Right lobe of liver (tissue), 4 donors: ENCODE results near the gene PLXND1.

Experiments
- CTCF ChIP-seq, 4 donors: fragments of 200-600 bp in 3 of 4; fragments of 450-650 bp in 1 of 4; IDR thresholded peaks; one replicate each; pipeline versions ENCODE4 v1.5.1 to v1.8.0; 2016 to 2022; ENCODE audit warnings: antibody characterized with exemption in 4 of 4, mild to moderate bottlenecking in 2 of 4
- POLR2A ChIP-seq: fragments of 450-650 bp; IDR thresholded peaks from one replicate; pipeline ENCODE4 v1.6.1; 2017; ENCODE audit warnings: antibody characterized with exemption, mild to moderate bottlenecking
- donor health status: DM: no; HTN: no; CAD: no.
- donor health status: DM: no; HTN: no; CAD: no.
- donor health status: DM: no; HTN: yes; CAD: no.

GRCh38 chr3:129616291-129616690, 9.8 kb upstream of the PLXND1 start:
- TF ChIP-seq CTCF (IDR thresholded peaks at IDR 0.05) (no peak), POLR2A (no peak)
